Measurements from ENCODE around the gene MRM3. TPM values are rescaled to one million over a fixed set of nuclear protein-coding genes. Genes with fewer than 3 reads are reported as not detected.
"Not testable (repeated sequence)": the region's sequence is repeated elsewhere in the genome, so short reads cannot be mapped to it uniquely, and the experiment has no call there.

MRM3 gene
- total and polyA plus RNA-seq, 2 donors = 13.2 to 15.4 TPM

GRCh38 chr17:798246-798645 is 16.1 kb downstream of the MRM3 start:
- no peak for DNase-seq (ENCODE audit: low read depth in 6 of 9, low spot score in 9 of 9)
- H3K9me3 ChIP-seq (ENCODE audit: control insufficient read depth in 2 of 2, insufficient read depth in 1 of 2, low read length in 1 of 2) = no peaks in the 10 kb centered on the region
- H3K27ac ChIP-seq (ENCODE audit: low read depth in 1 of 2, low read length in 1 of 2) = no peak overlapping the region
- WGBS = 84% methylated on average over 11 of the region's 11 CpGs
- H3K36me3 ChIP-seq (ENCODE audit: control insufficient read depth in 2 of 2, insufficient read depth in 2 of 2, low read length in 1 of 2) = peaks cover 3 to 5% of the 10 kb centered on the region in 2 donors
- no peaks in the 10 kb centered on the region for H3K27me3 ChIP-seq (ENCODE audit: control insufficient read depth in 2 of 2, insufficient read depth in 1 of 2, low read length in 1 of 2)
- no peak overlapping the region for H3K4me3 ChIP-seq (ENCODE audit: low read length in 2 of 2)
- peaks cover 0 to 2% of the 10 kb centered on the region in 2 donors for H3K4me1 ChIP-seq (ENCODE audit: control insufficient read depth in 2 of 2, insufficient read depth in 2 of 2, low read length in 2 of 2)

GRCh38 chr17:799261-799660 is 17.1 kb downstream of the MRM3 start:
- Histone ChIP-seq H3K4me3 (ENCODE audit: low read length in 2 of 2) (no peak overlapping the region), H3K9me3 (ENCODE audit: control insufficient read depth in 2 of 2, insufficient read depth in 1 of 2, low read length in 1 of 2) (no peaks in the 10 kb centered on the region), H3K27ac (ENCODE audit: low read depth in 1 of 2, low read length in 1 of 2) (no peak overlapping the region), H3K4me1 (ENCODE audit: control insufficient read depth in 2 of 2, insufficient read depth in 2 of 2, low read length in 2 of 2) (no peaks in the 10 kb centered on the region), H3K36me3 (ENCODE audit: control insufficient read depth in 2 of 2, insufficient read depth in 2 of 2, low read length in 1 of 2) (peaks cover 0 to 3% of the 10 kb centered on the region in 2 donors), H3K27me3 (ENCODE audit: control insufficient read depth in 2 of 2, insufficient read depth in 1 of 2, low read length in 1 of 2) (no peaks in the 10 kb centered on the region)
- DNase-seq (ENCODE audit: low read depth in 6 of 9, low spot score in 9 of 9) = no peak
- 97% methylated on average over 11 of the region's 11 CpGs for WGBS

GRCh38 chr17:800446-801242 is 18.5 kb downstream of the MRM3 start:
- no peaks in the 10 kb centered on the region for H3K36me3 ChIP-seq (ENCODE audit: control insufficient read depth in 2 of 2, insufficient read depth in 2 of 2, low read length in 1 of 2)
- no peak overlapping the region for H3K27ac ChIP-seq (ENCODE audit: low read depth in 1 of 2, low read length in 1 of 2)
- 92% methylated on average over 39 of the region's 39 CpGs for WGBS
- no peaks in the 10 kb centered on the region for H3K27me3 ChIP-seq (ENCODE audit: control insufficient read depth in 2 of 2, insufficient read depth in 1 of 2, low read length in 1 of 2)
- H3K4me3 ChIP-seq (ENCODE audit: low read length in 2 of 2) = no peak overlapping the region
- H3K9me3 ChIP-seq (ENCODE audit: control insufficient read depth in 2 of 2, insufficient read depth in 1 of 2, low read length in 1 of 2) = no peaks in the 10 kb centered on the region
- H3K4me1 ChIP-seq (ENCODE audit: control insufficient read depth in 2 of 2, insufficient read depth in 2 of 2, low read length in 2 of 2) = no peaks in the 10 kb centered on the region
- no peak for DNase-seq (ENCODE audit: low read depth in 6 of 9, low spot score in 9 of 9)

- H3K27me3 ChIP-seq (ENCODE audit: control insufficient read depth in 2 of 2, insufficient read depth in 1 of 2, low read length in 1 of 2) = no peaks in the 10 kb centered on the region
- 95% methylated on average over 6 of the region's 6 CpGs for WGBS
- H3K36me3 ChIP-seq (ENCODE audit: control insufficient read depth in 2 of 2, insufficient read depth in 2 of 2, low read length in 1 of 2) = no peaks in the 10 kb centered on the region
- H3K4me1 ChIP-seq (ENCODE audit: control insufficient read depth in 2 of 2, insufficient read depth in 2 of 2, low read length in 2 of 2) = no peaks in the 10 kb centered on the region
- H3K9me3 ChIP-seq (ENCODE audit: control insufficient read depth in 2 of 2, insufficient read depth in 1 of 2, low read length in 1 of 2) = no peaks in the 10 kb centered on the region
- no peak for DNase-seq (ENCODE audit: low read depth in 6 of 9, low spot score in 9 of 9)
- no peak overlapping the region for H3K27ac ChIP-seq (ENCODE audit: low read depth in 1 of 2, low read length in 1 of 2)
- H3K4me3 ChIP-seq (ENCODE audit: low read length in 2 of 2) = no peak overlapping the region
These were observed 19.5 kb downstream of the MRM3 start for GRCh38 chr17:801660-802059.

DNA sequence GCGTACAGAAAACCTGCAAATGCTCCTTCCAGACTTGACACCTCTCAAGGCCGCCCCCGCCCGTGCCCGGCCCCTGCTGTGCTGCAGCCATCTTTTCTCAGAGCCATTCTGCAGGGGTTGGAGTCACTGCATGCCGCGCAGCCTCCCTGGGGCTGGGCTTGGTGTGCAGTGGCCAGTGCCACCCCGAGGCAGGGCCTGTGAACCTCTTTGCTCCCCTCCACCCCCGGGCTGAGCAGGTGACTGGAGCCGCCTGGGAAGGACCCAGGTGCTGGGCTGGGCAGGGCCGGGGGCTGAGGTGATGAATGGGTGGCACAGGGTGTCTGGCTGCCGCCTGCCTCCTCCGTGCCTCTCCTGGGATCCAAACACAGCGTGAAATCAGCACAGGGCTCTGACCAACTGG is 20.3 kb downstream of the MRM3 start:
- no peaks in the 10 kb centered on the region for H3K27me3 ChIP-seq (ENCODE audit: control insufficient read depth in 2 of 2, insufficient read depth in 1 of 2, low read length in 1 of 2)
- no peaks in the 10 kb centered on the region for H3K4me1 ChIP-seq (ENCODE audit: control insufficient read depth in 2 of 2, insufficient read depth in 2 of 2, low read length in 2 of 2)
- H3K27ac ChIP-seq (ENCODE audit: low read depth in 1 of 2, low read length in 1 of 2) = no peak overlapping the region
- DNase-seq (ENCODE audit: low read depth in 6 of 9, low spot score in 9 of 9) = no peak
- H3K36me3 ChIP-seq (ENCODE audit: control insufficient read depth in 2 of 2, insufficient read depth in 2 of 2, low read length in 1 of 2) = no peaks in the 10 kb centered on the region
- 94% methylated on average over 14 of the region's 14 CpGs for WGBS
- H3K4me3 ChIP-seq (ENCODE audit: low read length in 2 of 2) = no peak overlapping the region
- H3K9me3 ChIP-seq (ENCODE audit: control insufficient read depth in 2 of 2, insufficient read depth in 1 of 2, low read length in 1 of 2) = no peaks in the 10 kb centered on the region

GRCh38 chr17:802901-803881 is 21.0 kb downstream of the MRM3 start:
- no peaks in the 10 kb centered on the region for H3K36me3 ChIP-seq (ENCODE audit: control insufficient read depth in 2 of 2, insufficient read depth in 2 of 2, low read length in 1 of 2)
- no peak for DNase-seq (ENCODE audit: low read depth in 6 of 9, low spot score in 9 of 9)
- H3K4me3 ChIP-seq (ENCODE audit: low read length in 2 of 2) = no peak overlapping the region
- H3K4me1 ChIP-seq (ENCODE audit: control insufficient read depth in 2 of 2, insufficient read depth in 2 of 2, low read length in 2 of 2) = no peaks in the 10 kb centered on the region
- H3K27ac ChIP-seq (ENCODE audit: low read depth in 1 of 2, low read length in 1 of 2) = no peak overlapping the region
- no peaks in the 10 kb centered on the region for H3K9me3 ChIP-seq (ENCODE audit: control insufficient read depth in 2 of 2, insufficient read depth in 1 of 2, low read length in 1 of 2)
- WGBS = 92% methylated on average over 37 of the region's 37 CpGs
- no peaks in the 10 kb centered on the region for H3K27me3 ChIP-seq (ENCODE audit: control insufficient read depth in 2 of 2, insufficient read depth in 1 of 2, low read length in 1 of 2)

- no peaks in the 10 kb centered on the region for H3K4me1 ChIP-seq (ENCODE audit: control insufficient read depth in 2 of 2, insufficient read depth in 2 of 2, low read length in 2 of 2)
- WGBS = 94% methylated on average over 41 of the region's 41 CpGs
- no peaks in the 10 kb centered on the region for H3K27me3 ChIP-seq (ENCODE audit: control insufficient read depth in 2 of 2, insufficient read depth in 1 of 2, low read length in 1 of 2)
- H3K9me3 ChIP-seq (ENCODE audit: control insufficient read depth in 2 of 2, insufficient read depth in 1 of 2, low read length in 1 of 2) = no peaks in the 10 kb centered on the region
- H3K36me3 ChIP-seq (ENCODE audit: control insufficient read depth in 2 of 2, insufficient read depth in 2 of 2, low read length in 1 of 2) = no peaks in the 10 kb centered on the region
- H3K27ac ChIP-seq (ENCODE audit: low read depth in 1 of 2, low read length in 1 of 2) = no peak overlapping the region
- no peak for DNase-seq (ENCODE audit: low read depth in 6 of 9, low spot score in 9 of 9)
- no peak overlapping the region for H3K4me3 ChIP-seq (ENCODE audit: low read length in 2 of 2)
These were observed 22.6 kb downstream of the MRM3 start for GRCh38 chr17:804541-805435.

GRCh38 chr17:805886-806285 is 23.7 kb downstream of the MRM3 start:
- DNase-seq (ENCODE audit: low read depth in 6 of 9, low spot score in 9 of 9); H3K4me1 ChIP-seq (ENCODE audit: control insufficient read depth in 2 of 2, insufficient read depth in 2 of 2, low read length in 2 of 2); H3K27ac ChIP-seq (ENCODE audit: low read depth in 1 of 2, low read length in 1 of 2); H3K27me3 ChIP-seq (ENCODE audit: control insufficient read depth in 2 of 2, insufficient read depth in 1 of 2, low read length in 1 of 2); H3K9me3 ChIP-seq (ENCODE audit: control insufficient read depth in 2 of 2, insufficient read depth in 1 of 2, low read length in 1 of 2); H3K36me3 ChIP-seq (ENCODE audit: control insufficient read depth in 2 of 2, insufficient read depth in 2 of 2, low read length in 1 of 2); H3K4me3 ChIP-seq (ENCODE audit: low read length in 2 of 2): not testable (repeated sequence)
- WGBS = 95% methylated on average over 23 of the region's 23 CpGs
